Colonic mucosa (tissue), 4 donors: ENCODE results near the gene IGLL5. TPM values are rescaled to one million over a fixed set of nuclear protein-coding genes. Genes with fewer than 3 reads are reported as not detected.

Source experiments
- DNase-seq: peaks from one replicate; pipeline ENCODE4 v3.0.0-alpha.2; 2020
- H3K27ac ChIP-seq: fragments of 200-600 bp; one replicate; pipeline ENCODE4 v1.8.0; 2021
- H3K27me3 ChIP-seq: fragments of 200-600 bp; one replicate; pipeline ENCODE4 v1.8.0; 2021
- H3K36me3 ChIP-seq: fragments of 200-600 bp; one replicate; pipeline ENCODE4 v1.8.0; 2021
- H3K4me1 ChIP-seq: fragments of 200-600 bp; one replicate; pipeline ENCODE4 v1.8.0; 2021; ENCODE audit warnings: mild to moderate bottlenecking
- H3K4me3 ChIP-seq: fragments of 200-600 bp; one replicate; pipeline ENCODE4 v1.8.0; 2021
- H3K9ac ChIP-seq, 2 donors: one replicate each; pipeline ENCODE4 v1.7.0; 2013; ENCODE audit warnings: control low read depth in 2 of 2, low read depth in 2 of 2, low read length in 2 of 2
- H3K9me3 ChIP-seq: fragments of 200-600 bp; one replicate; pipeline ENCODE4 v1.8.0; 2021
- intact Hi-C: fragments of 100-400 bp; cut with DNase I; formaldehyde crosslinking; loops from one replicate; pipeline ENCODE4 v1.14.1; 2022
- total RNA-seq, 2 donors: library from RNA; stranded (reverse); fragmentation: NEBNext Ultra II Directional in 1 of 2; extraction: Animal tissue kit (Norgen Biotek cat#: 25700) in 1 of 2; gene quantifications; one replicate each; pipeline ENCODE4 v1.2.1, GENCODE V29; 2021
- TF ChIP-seq, protein P1 (sequence below): fragments of 200-600 bp; IDR thresholded peaks from one replicate; pipeline ENCODE4 v1.8.0; 2022; ENCODE audit warnings: antibody characterized with exemption, mild to moderate bottlenecking
- donor health status: healthy.
- donor health status: DM: no; HTN: no; CAD: no.
- donor health status: DM: no; HTN: no; CAD: no.

The IGLL5 gene
- total RNA-seq, 2 donors from 2014 or later: 18.8 to 29.2 TPM

DNA sequence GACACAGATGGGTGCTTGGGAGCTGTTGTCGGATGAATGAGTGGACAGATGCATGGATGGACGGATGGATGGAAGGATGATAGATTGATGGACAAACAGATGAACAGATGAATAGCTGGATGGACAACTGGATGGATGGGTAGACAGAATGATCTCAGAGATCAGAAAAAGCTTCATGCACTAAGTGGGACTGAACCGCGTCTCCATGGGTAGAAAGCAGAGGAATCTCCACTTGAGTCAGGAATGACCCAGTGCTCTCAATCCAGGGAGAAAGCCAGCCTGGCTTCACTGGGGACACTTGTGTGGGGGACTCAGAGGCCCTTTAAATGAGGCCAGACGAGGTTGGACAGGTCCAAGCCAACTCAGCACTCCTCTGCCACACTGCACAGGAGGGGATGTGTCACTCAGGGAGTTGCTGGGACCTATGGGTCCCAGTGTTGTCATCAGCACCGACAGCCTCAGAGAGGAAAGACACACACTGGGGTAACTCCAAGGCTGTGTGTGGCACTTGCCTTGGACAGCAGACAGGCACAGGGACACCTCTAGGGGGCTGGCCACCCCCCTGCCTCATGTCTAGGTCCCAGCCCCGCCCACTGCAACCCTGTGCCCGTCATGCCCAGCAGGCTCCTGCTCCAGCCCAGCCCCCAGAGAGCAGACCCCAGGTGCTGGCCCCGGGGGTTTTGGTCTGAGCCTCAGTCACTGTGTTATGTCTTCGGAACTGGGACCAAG is 5.6 kb downstream of the IGLL5 start:
- Histone ChIP-seq H3K36me3 (no peaks in the 10 kb centered on the region), H3K4me1 (no peaks in the 10 kb centered on the region), H3K27ac (no peak overlapping the region), H3K27me3 (no peaks in the 10 kb centered on the region), H3K9ac (peak overlapping the region in 1 of 2 donors; percentile 56), H3K4me3 (no peak overlapping the region), H3K9me3 (no peaks in the 10 kb centered on the region)
- TF ChIP-seq, protein P1, sequence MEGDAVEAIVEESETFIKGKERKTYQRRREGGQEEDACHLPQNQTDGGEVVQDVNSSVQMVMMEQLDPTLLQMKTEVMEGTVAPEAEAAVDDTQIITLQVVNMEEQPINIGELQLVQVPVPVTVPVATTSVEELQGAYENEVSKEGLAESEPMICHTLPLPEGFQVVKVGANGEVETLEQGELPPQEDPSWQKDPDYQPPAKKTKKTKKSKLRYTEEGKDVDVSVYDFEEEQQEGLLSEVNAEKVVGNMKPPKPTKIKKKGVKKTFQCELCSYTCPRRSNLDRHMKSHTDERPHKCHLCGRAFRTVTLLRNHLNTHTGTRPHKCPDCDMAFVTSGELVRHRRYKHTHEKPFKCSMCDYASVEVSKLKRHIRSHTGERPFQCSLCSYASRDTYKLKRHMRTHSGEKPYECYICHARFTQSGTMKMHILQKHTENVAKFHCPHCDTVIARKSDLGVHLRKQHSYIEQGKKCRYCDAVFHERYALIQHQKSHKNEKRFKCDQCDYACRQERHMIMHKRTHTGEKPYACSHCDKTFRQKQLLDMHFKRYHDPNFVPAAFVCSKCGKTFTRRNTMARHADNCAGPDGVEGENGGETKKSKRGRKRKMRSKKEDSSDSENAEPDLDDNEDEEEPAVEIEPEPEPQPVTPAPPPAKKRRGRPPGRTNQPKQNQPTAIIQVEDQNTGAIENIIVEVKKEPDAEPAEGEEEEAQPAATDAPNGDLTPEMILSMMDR: no peak
- intact Hi-C loops: no loop called here
- DNase-seq: no peak

DNA sequence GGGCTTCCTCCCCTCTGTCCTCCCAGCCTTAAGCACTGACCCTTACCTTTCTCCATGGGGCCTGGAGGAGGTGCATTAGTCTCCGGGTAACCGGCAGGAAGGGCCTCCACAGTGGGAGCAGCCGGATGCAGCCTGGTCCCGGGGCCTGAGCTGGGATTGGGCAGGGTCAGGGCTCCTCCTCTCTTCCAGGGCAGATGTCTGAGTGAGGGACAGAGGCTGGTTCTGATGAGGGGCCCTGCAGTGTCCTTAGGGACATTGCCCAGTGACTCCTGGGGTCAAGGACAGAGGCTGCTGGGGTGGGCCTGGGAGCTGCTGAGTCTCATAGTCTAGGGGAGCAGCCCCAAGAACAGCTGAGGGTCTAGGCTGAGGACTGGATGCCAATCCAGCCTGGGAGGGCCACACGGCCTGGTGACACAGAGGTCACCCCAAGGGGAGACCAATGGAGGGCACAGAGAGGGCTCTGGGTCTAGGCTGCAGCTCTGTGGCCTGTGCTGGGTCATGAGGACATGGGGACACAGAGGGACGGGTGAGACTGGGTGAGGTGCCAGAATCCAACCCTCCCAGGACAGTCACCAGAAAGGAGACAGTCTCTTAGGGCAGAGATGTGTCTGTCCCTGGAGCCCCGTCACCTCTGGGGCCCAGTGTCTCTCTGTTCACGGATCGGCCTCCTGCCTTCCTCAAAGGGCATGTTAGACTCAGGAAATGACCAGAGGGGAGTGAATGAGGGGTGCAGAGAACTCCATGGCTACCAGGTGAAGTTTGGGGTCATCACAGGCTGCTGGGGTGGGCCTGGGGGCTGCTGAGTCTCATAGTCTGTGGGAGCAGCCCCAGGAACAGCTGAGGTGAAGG is 6.5 kb downstream of the IGLL5 start:
- TF ChIP-seq, protein P1: no peak
- Histone ChIP-seq H3K27ac (no peak overlapping the region), H3K4me3 (no peak overlapping the region), H3K36me3 (no peaks in the 10 kb centered on the region), H3K9ac (peak overlapping the region in 1 of 2 donors; percentile 56), H3K4me1 (no peaks in the 10 kb centered on the region), H3K27me3 (no peaks in the 10 kb centered on the region), H3K9me3 (no peaks in the 10 kb centered on the region)
- intact Hi-C loops: no loop called here
- no peak for DNase-seq

DNA sequence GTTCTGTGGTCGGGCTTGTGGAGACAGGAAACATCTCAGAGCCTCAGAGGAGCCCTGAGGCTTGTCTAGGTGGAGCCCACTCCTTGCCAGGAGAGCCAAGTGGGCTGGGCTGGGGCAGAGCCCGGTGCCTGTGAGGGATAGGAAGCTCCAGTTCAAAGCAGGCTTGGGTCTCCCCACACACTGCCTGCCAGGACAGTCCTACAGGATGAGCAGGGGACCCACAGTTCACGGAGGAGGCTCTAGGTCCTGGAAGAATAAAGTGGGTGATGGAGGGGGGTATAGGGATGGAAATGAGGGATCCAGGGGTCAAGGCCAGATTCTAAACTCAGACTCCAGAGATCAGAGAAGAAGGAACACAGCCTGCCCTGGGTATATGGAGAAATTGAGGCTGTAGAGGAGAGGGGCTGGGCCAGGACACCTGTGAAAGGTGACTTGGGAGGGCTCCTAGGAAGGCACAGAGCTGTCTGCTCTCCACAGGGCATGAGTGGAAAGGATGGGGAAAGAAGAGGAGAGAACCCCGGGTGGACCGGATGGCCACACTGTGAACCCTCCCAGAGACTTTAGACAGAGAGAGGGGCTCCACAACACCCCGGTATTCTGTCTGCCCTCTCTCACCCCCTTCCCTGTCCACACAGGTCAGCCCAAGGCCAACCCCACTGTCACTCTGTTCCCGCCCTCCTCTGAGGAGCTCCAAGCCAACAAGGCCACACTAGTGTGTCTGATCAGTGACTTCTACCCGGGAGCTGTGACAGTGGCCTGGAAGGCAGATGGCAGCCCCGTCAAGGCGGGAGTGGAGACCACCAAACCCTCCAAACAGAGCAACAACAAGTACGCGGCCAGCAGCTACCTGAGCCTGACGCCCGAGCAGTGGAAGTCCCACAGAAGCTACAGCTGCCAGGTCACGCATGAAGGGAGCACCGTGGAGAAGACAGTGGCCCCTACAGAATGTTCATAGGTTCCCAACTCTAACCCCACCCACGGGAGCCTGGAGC is 7.4 kb downstream of the IGLL5 start:
- Histone ChIP-seq H3K36me3 (no peaks in the 10 kb centered on the region), H3K4me3 (no peak overlapping the region), H3K4me1 (no peaks in the 10 kb centered on the region), H3K27ac (no peak overlapping the region), H3K27me3 (no peaks in the 10 kb centered on the region), H3K9me3 (no peaks in the 10 kb centered on the region), H3K9ac (no peak overlapping the region)
- intact Hi-C loops: no loop called here
- TF ChIP-seq, protein P1: no peak
- no peak for DNase-seq

DNA sequence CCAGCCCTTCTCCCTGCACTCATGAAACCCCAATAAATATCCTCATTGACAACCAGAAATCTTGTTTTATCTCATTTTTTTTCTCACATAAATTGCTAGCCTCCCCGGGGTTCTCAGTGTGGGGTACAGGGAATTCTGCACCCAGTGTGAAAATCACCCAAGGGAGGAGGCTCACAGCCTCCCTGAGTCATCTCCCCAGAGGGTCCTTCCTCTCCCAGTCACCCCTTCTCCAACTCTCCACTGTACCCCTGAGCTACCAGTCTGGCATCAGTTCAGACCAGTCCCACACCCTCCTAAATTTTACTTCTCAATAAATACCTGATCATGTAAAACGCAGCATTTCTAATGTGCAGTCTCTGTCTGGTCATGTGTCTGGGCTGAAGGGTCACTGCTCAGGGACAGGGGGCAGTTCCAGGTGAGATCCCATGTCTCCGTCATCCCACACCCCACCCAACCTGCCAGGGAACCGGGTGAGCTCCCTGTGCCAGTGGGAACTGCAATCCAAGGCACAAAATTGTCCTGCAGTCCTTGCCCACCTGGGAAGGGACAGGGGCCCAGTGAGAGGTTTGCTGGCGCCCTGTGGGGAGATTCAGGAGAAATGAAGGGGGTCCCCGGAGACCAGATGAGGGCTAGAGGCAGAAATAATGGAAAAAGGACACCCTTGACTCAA is 8.3 kb downstream of the IGLL5 start:
- DNase-seq: no peak
- Histone ChIP-seq H3K27me3 (no peaks in the 10 kb centered on the region), H3K9ac (no peak overlapping the region), H3K27ac (no peak overlapping the region), H3K4me1 (no peaks in the 10 kb centered on the region), H3K36me3 (no peaks in the 10 kb centered on the region), H3K9me3 (no peaks in the 10 kb centered on the region), H3K4me3 (no peak overlapping the region)
- intact Hi-C loops: no loop called here
- TF ChIP-seq, protein P1: no peak
